Measurements from ENCODE around the gene ASTN2.

GRCh38 chr9:116499434-116499833 is 915.4 kb downstream of the ASTN2 start:
- no peak for TF ChIP-seq POLR2A (IDR thresholded peaks at IDR 0.05)
- TF ChIP-seq, protein P1, sequence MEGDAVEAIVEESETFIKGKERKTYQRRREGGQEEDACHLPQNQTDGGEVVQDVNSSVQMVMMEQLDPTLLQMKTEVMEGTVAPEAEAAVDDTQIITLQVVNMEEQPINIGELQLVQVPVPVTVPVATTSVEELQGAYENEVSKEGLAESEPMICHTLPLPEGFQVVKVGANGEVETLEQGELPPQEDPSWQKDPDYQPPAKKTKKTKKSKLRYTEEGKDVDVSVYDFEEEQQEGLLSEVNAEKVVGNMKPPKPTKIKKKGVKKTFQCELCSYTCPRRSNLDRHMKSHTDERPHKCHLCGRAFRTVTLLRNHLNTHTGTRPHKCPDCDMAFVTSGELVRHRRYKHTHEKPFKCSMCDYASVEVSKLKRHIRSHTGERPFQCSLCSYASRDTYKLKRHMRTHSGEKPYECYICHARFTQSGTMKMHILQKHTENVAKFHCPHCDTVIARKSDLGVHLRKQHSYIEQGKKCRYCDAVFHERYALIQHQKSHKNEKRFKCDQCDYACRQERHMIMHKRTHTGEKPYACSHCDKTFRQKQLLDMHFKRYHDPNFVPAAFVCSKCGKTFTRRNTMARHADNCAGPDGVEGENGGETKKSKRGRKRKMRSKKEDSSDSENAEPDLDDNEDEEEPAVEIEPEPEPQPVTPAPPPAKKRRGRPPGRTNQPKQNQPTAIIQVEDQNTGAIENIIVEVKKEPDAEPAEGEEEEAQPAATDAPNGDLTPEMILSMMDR (IDR thresholded peaks at IDR 0.05): no peak

Measured in testis (tissue), 2 donors.